Suprapubic skin (tissue), 4 donors: ENCODE measurements around the gene KNL1. TPM values are rescaled to one million over a fixed set of nuclear protein-coding genes. Genes with fewer than 3 reads are reported as not detected.

ENCODE experiments used
- DNase-seq, 2 donors: peaks; one replicate each; pipeline ENCODE4 v3.0.0-alpha.2; 2019; ENCODE audit warnings: low spot score in 2 of 2
- H3K27ac ChIP-seq: fragments of 200-600 bp; sonication (generic); one replicate; pipeline ENCODE4 v1.5.1; 2019
- H3K27me3 ChIP-seq: fragments of 200-600 bp; sonication (generic); one replicate; pipeline ENCODE4 v1.5.1; 2019
- H3K36me3 ChIP-seq: fragments of 200-600 bp; sonication (generic); one replicate; pipeline ENCODE4 v1.5.1; 2019
- H3K4me1 ChIP-seq: fragments of 200-600 bp; sonication (generic); one replicate; pipeline ENCODE4 v1.5.1; 2019
- H3K4me3 ChIP-seq: fragments of 200-600 bp; sonication (generic); one replicate; pipeline ENCODE4 v1.5.1; 2019; ENCODE audit warnings: mild to moderate bottlenecking
- H3K9me3 ChIP-seq: fragments of 200-600 bp; sonication (generic); one replicate; pipeline ENCODE4 v1.5.1; 2019
- EP300 ChIP-seq: sonication (generic); formaldehyde crosslinking; IDR thresholded peaks from one replicate; pipeline ENCODE4 v1.6.1; 2017; ENCODE audit warnings: antibody characterized with exemption
- POLR2A ChIP-seq, 2 donors: fragments of 450-650 bp; IDR thresholded peaks; one replicate each; pipeline ENCODE4 v1.6.1; 2017; ENCODE audit warnings: antibody characterized with exemption in 2 of 2, mild to moderate bottlenecking in 2 of 2, moderate library complexity in 2 of 2
- POLR2AphosphoS5 ChIP-seq, 3 donors: sonication (generic); formaldehyde crosslinking; IDR thresholded peaks; one replicate each; pipeline ENCODE4 v1.6.1; 2017; ENCODE audit warnings: antibody characterized with exemption in 3 of 3
- WGBS: methylation state at CpG from one replicate; pipeline ENCODE4 v1.1.5; 2018; 5-methylcytosine and 5-hydroxymethylcytosine counted together
- total RNA-seq, 4 donors: library from RNA; depleted of rRNA; stranded (reverse); fragments of >200 nt; gene quantifications; one replicate each; pipeline ENCODE4 v1.1.0, GENCODE V29; 2016
- TF ChIP-seq, protein P1 (sequence below), 2 donors: fragments of 200-600 bp in 1 of 2; fragments of 450-650 bp in 1 of 2; sonication (generic) in 1 of 2; IDR thresholded peaks; one replicate each; pipeline ENCODE4 v1.5.1; 2016 to 2019; ENCODE audit warnings: antibody characterized with exemption in 2 of 2, mild to moderate bottlenecking in 1 of 2, moderate library complexity in 1 of 2

The KNL1 gene
- total RNA-seq, 4 donors from 2014 or later, result 2.5 to 4.9 (median 3.1) TPM

DNA sequence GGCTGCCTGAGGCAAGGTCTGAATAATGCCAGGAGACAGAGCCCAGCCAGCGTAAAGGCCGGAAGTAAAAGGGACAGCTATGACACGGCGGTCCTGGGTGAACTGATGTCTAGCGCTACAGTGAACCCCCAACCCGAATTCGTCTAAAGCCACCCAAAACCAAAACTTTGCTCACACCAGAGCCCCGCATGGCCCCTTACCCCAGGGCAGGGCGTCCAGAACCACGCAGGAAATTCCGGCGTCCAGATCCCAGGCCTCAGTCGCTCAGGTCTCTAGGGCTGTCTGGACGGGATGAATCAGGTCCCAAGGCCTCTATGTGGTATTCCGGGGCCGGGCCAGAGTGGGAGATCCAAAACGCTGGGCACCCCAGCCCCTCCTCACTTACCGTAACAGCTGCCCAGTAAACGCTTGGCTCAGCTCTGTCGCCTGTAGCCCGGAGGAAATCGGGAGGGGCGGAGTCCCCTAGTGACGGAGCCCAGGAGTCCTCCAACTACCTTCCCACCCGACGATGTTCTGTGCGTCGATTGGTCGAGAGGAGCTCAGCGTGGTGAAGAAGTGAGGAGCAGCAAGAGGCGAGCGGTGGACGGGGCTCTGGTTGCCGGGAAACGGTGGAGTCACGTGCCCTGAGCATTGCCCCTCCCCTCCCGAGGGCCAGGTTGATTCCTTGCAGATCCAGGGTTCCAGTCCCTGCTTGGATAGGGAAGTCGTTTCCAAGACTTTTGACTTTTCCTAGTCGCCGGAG lies 29.3 kb upstream of the KNL1 start, which contains the start of gene CCDC32:
Gene CCDC32, minus strand, starts transcription at position 452 of the 742 bp plus-strand sequence. CDS start 2,027 bp downstream, outside the sequence.
- H3K27ac ChIP-seq, result peak within 1 kb of the TSS; percentile 90
- H3K4me3 ChIP-seq, result peak within 1 kb of the TSS; percentile 89
- TF ChIP-seq POLR2AphosphoS5 (IDR thresholded peaks at IDR 0.05) (peak in 1 of 3 donors; percentile 64), POLR2A (IDR thresholded peaks at IDR 0.05) (peak in 1 of 2 donors; percentile 42), EP300 (no peak)
- TF ChIP-seq, protein P1, sequence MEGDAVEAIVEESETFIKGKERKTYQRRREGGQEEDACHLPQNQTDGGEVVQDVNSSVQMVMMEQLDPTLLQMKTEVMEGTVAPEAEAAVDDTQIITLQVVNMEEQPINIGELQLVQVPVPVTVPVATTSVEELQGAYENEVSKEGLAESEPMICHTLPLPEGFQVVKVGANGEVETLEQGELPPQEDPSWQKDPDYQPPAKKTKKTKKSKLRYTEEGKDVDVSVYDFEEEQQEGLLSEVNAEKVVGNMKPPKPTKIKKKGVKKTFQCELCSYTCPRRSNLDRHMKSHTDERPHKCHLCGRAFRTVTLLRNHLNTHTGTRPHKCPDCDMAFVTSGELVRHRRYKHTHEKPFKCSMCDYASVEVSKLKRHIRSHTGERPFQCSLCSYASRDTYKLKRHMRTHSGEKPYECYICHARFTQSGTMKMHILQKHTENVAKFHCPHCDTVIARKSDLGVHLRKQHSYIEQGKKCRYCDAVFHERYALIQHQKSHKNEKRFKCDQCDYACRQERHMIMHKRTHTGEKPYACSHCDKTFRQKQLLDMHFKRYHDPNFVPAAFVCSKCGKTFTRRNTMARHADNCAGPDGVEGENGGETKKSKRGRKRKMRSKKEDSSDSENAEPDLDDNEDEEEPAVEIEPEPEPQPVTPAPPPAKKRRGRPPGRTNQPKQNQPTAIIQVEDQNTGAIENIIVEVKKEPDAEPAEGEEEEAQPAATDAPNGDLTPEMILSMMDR (IDR thresholded peaks at IDR 0.05), result no peak
- no peaks in the 10 kb centered on the region for H3K9me3 ChIP-seq
- 0% methylated on average over 23 of the region's 40 CpGs for whole genome bisulfite sequencing
- H3K27me3 ChIP-seq, result no peaks in the 10 kb centered on the region
- peaks cover 7% of the 10 kb centered on the region for H3K36me3 ChIP-seq
- peaks cover 17% of the 10 kb centered on the region for H3K4me1 ChIP-seq
- DNase-seq, result peak; percentile 99

GRCh38 chr15:40565333-40566238 lies 28.5 kb upstream of the KNL1 start:
- Histone ChIP-seq H3K9me3 (no peaks in the 10 kb centered on the region), H3K36me3 (peaks cover 7% of the 10 kb centered on the region), H3K4me1 (peaks cover 25% of the 10 kb centered on the region), H3K27me3 (no peaks in the 10 kb centered on the region), H3K4me3 (peak overlapping the region; percentile 89), H3K27ac (peak overlapping the region; percentile 90)
- peak in 1 of 2 donors; percentile 65 for DNase-seq
- no peak for TF ChIP-seq POLR2A (IDR thresholded peaks at IDR 0.05)
- no peak for TF ChIP-seq EP300
- TF ChIP-seq, protein P1 (IDR thresholded peaks at IDR 0.05), result no peak
- TF ChIP-seq POLR2AphosphoS5 (IDR thresholded peaks at IDR 0.05), result no peak
- WGBS, result 43% methylated on average over 18 of the region's 20 CpGs

DNA sequence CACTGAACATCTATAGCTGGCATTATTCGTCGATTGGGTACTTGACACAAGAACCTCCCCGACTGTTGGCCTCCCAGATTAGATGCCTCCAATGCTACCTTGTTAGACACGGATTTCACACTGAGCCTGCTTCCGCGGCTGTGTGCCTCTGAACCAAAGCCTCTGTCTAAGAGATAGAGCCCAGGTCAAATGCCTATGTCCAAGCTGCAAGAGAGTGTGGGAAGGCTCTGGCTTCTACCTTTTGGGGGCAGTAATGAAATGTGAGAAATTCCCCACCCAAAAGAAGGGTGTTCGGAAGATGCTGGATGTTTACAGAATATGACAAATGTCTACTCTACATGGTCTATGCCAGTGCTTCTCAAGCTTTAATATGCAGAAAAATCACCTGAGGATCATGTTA lies 26.9 kb upstream of the KNL1 start:
- no peaks in the 10 kb centered on the region for H3K9me3 ChIP-seq
- peaks cover 34% of the 10 kb centered on the region for H3K4me1 ChIP-seq
- 43% methylated on average over 4 of the region's 7 CpGs for WGBS
- no peak overlapping the region for H3K4me3 ChIP-seq
- H3K27ac ChIP-seq, result no peak overlapping the region
- H3K36me3 ChIP-seq, result peaks cover 6% of the 10 kb centered on the region
- H3K27me3 ChIP-seq, result no peaks in the 10 kb centered on the region
- TF ChIP-seq POLR2AphosphoS5 (IDR thresholded peaks at IDR 0.05) (no peak), POLR2A (IDR thresholded peaks at IDR 0.05) (no peak), EP300 (no peak)
- TF ChIP-seq, protein P1 (IDR thresholded peaks at IDR 0.05), result no peak
- no peak for DNase-seq

- WGBS, result 1% methylated on average over 22 of the region's 62 CpGs
- DNase-seq, result peak; percentile 96 to 97
Observed at GRCh38 chr15:40569129-40569953, 24.7 kb upstream of the KNL1 start, which contains the start of gene RPUSD2. Gene RPUSD2 (plus strand): TSS chr15:40569299. CDS start chr15:40569338, 39 bp downstream.

More at GRCh38 chr15:40569129-40569953, 24.7 kb upstream of the KNL1 start, which contains the start of gene RPUSD2:
- TF ChIP-seq, protein P1 (IDR thresholded peaks at IDR 0.05), result no peak
- TF ChIP-seq POLR2AphosphoS5 (IDR thresholded peaks at IDR 0.05), result peak in 2 of 3 donors; percentile 19 to 91
- TF ChIP-seq POLR2A (IDR thresholded peaks at IDR 0.05), result peak in 1 of 2 donors; percentile 25
- Histone ChIP-seq H3K36me3 (peaks cover 23% of the 10 kb centered on the region), H3K9me3 (no peaks in the 10 kb centered on the region), H3K27me3 (no peaks in the 10 kb centered on the region), H3K4me1 (peaks cover 24% of the 10 kb centered on the region), H3K27ac (peak within 1 kb of the TSS; percentile 87), H3K4me3 (peak within 1 kb of the TSS; percentile 99)
